Muscle layer of duodenum (tissue), 2 donors: ENCODE results near the gene SDE2.
"Not testable (repeated sequence)": the region's sequence is repeated elsewhere in the genome, so short reads cannot be mapped to it uniquely, and the experiment has no call there.

Experiments
- H3K27ac ChIP-seq: one replicate; pipeline ENCODE4 v1.7.0; 2013; ENCODE audit warnings: mild to moderate bottlenecking, low read length
- H3K27me3 ChIP-seq: one replicate; pipeline ENCODE4 v1.7.0; 2013; ENCODE audit warnings: low read depth, mild to moderate bottlenecking, control low read depth, low read length
- H3K36me3 ChIP-seq, 2 donors: one replicate each; pipeline ENCODE4 v1.7.0; 2013; ENCODE audit warnings: low read length in 2 of 2, control low read depth in 1 of 2, mild to moderate bottlenecking in 1 of 2; ENCODE audit not compliant: insufficient read depth in 2 of 2, control insufficient read depth in 1 of 2
- H3K4me1 ChIP-seq, 2 donors: one replicate each; pipeline ENCODE4 v1.7.0; 2013; ENCODE audit warnings: low read length in 2 of 2, mild to moderate bottlenecking in 2 of 2, control low read depth in 1 of 2, moderate library complexity in 1 of 2; ENCODE audit not compliant: insufficient read depth in 2 of 2, control insufficient read depth in 1 of 2
- H3K4me3 ChIP-seq, 2 donors: one replicate each; pipeline ENCODE4 v1.7.0; 2013; ENCODE audit warnings: low read length in 2 of 2, low read depth in 1 of 2, mild to moderate bottlenecking in 1 of 2
- H3K9me3 ChIP-seq, 2 donors: one replicate each; pipeline ENCODE4 v1.7.0; 2013; ENCODE audit warnings: low read length in 2 of 2, control low read depth in 1 of 2, mild to moderate bottlenecking in 1 of 2; ENCODE audit not compliant: control insufficient read depth in 1 of 2
- donor health status: healthy.

SDE2 gene

DNA sequence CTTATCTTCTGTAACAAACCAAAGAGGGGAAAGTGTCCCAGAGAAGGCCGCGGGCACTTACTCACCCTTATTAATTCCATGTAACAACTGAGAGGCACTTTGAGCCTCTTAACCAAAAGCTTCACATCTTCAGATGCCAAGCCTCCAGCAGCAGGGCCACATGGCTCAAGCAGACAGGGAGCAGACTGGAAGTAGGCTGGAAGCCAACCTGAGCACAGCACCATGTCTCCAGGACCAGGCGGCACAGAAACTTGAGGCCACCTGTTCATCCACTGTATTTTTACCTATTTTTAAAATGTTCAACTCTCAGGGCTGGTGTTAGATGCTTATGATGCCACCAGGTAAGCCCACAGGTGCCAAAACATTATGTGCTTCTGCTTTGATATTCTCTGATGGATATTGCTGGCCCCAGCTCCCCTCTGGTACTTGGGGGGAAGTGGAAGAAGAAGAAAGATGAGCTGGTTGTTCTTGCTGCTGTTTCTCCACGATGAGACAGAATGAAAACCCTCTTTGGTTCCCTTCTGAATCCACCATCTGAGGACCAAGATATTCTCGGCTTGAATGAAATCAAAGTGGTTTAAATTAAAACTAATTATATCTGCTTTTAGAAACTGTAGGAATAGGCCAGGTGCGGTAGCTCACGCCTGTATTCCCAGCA, 30.6 kb upstream of the SDE2 start:
- Histone ChIP-seq H3K4me3 (no peak overlapping the region), H3K4me1 (no peaks in the 10 kb centered on the region), H3K36me3 (no peaks in the 10 kb centered on the region), H3K27ac (peak overlapping the region; percentile 75), H3K27me3 (no peaks in the 10 kb centered on the region), H3K9me3 (no peaks in the 10 kb centered on the region)

DNA sequence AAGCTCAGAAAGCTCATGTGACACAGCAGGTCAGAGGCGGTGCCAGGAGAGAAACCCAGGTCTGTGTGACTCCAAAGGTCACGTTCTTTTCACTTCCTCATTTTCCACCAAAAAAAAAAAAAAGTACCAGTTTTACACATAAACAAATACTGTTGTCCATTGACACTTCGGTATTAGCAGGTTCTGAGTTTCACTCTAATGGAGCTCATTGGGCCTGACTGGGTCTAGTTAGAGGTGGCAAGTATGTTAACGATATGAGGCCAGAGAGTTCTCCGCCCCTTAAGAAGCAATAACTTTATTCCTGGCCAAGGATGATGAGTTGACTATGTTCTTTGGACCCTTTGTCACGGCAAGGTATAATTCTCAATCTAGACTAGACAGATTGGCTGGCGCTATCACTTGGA, 30.0 kb upstream of the SDE2 start:
- Histone ChIP-seq H3K9me3 (no peaks in the 10 kb centered on the region), H3K4me3 (no peak overlapping the region), H3K27ac (peak overlapping the region; percentile 75), H3K36me3 (no peaks in the 10 kb centered on the region), H3K4me1 (no peaks in the 10 kb centered on the region), H3K27me3 (no peaks in the 10 kb centered on the region)

DNA sequence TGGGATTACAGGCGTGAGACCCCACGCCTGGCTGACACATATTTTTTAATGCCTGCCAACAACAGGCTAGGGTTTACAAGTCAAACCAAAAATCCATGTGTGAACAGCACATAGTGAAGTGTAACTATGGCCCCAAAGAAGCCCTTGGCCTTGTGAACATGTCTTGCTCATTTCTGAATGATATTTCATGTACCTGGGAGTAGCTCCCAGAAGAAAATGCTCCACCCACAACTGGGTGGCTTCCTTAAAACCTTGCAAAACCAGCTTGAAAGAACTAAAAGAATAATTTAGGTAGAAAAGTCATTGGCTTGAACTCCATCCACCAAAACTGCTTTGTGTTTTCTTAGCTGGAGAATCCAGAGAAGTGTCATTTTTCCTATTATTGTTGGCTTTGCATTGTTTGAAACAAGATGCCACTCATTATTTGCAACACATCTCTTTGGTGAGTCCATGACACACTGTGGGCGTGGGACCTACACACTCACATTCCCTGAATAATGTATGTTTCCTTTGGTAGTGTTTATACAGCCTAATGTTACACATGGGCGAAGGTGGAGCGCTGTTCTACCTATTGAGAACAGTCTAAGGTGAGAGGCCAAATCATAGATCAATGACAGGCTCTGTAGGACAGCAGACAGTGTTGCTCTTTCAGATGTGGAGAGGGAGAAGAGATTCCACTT, 28.5 kb upstream of the SDE2 start:
- Histone ChIP-seq H3K4me1 (no peaks in the 10 kb centered on the region), H3K9me3 (no peaks in the 10 kb centered on the region), H3K27me3 (no peaks in the 10 kb centered on the region), H3K36me3 (no peaks in the 10 kb centered on the region), H3K27ac (peak overlapping the region; percentile 75), H3K4me3 (no peak overlapping the region)

DNA sequence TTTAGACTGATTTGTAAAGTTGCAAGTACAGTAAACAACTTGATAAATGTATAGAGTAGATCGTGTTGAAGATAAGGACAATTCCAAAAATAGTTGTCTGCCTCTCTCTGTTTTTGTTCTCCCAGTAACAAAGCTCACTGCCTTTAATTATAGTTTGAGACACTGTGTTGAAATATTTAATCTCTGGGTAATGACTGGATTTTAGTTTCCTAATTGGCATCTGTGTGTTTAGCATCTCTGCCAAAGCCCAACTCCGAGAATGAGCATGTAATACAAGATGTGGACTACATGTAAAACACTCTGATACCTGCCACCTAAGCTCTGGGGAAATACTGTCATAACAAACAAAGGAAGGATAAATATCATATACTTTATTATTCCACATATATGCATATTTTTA, 27.7 kb upstream of the SDE2 start:
- Histone ChIP-seq H3K27ac (no peak overlapping the region), H3K4me3 (no peak overlapping the region), H3K4me1 (no peaks in the 10 kb centered on the region), H3K27me3 (no peaks in the 10 kb centered on the region), H3K36me3 (no peaks in the 10 kb centered on the region), H3K9me3 (no peaks in the 10 kb centered on the region)

DNA sequence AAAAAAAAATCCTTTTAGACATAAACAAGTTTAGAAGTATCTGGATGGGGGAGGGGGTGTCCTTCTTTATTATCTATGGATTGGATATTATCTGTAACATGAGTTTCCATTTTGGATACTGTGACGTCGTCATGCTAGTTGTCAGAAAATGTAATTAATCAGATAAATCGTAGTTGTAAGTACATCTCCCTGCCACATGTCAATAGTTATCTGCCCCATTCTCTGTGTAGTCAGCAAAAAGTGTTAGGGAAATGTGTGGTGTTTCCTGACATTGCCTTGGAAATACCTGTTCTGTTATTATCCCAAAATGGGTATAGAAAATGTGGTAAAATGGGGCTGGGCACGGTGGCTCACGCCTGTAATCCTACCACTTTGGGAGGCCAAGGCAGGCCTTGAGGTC, 24.6 kb upstream of the SDE2 start:
- H3K4me3 ChIP-seq: no peak overlapping the region
- H3K36me3 ChIP-seq: no peaks in the 10 kb centered on the region
- H3K9me3 ChIP-seq: no peaks in the 10 kb centered on the region
- no peaks in the 10 kb centered on the region for H3K4me1 ChIP-seq
- H3K27ac ChIP-seq: no peak overlapping the region
- no peaks in the 10 kb centered on the region for H3K27me3 ChIP-seq

DNA sequence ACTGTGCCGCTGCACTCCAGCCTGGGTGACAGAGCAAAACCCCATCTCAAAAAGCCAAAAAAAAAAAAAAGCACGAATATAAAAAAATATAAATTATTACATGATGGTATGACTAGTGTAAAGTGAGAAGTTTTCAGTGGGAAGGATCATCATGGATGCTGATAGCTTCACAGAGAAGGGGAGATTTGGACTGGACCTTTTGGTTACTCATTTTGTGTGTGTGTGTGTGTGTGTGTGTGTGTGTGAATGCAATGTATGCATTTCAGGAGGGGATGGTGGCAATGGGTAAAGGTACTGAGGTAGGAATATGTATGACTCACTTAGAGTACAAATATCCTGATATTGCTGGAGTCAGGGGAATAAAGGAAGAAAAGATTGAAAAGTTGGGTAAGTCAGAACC, 22.7 kb upstream of the SDE2 start:
- Histone ChIP-seq H3K36me3 (no peaks in the 10 kb centered on the region), H3K27ac (no peak overlapping the region), H3K9me3 (no peaks in the 10 kb centered on the region), H3K27me3 (no peaks in the 10 kb centered on the region), H3K4me3 (no peak overlapping the region), H3K4me1 (no peaks in the 10 kb centered on the region)

DNA sequence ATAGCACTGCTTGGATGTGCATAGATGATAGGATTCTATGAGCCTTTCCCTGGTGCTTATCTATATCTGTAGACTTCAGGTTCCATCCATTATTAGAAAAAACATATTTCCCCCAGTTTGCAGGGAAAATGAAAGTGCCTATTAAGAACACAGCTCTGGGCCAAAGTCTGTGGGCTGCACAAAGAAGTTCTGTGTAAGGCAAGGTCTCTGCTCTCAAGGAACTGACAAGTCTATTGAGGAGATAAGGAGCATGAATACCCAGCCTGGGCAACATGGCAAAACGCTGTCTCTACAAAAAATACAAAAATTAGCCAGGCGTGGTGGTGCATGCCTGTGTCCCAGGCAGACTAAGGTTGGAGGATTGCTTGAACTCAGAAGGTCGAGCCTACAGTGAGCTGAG, 22.3 kb upstream of the SDE2 start:
- H3K4me1 ChIP-seq: no peaks in the 10 kb centered on the region
- H3K36me3 ChIP-seq: no peaks in the 10 kb centered on the region
- no peak overlapping the region for H3K27ac ChIP-seq
- no peaks in the 10 kb centered on the region for H3K27me3 ChIP-seq
- H3K4me3 ChIP-seq: no peak overlapping the region
- no peaks in the 10 kb centered on the region for H3K9me3 ChIP-seq

DNA sequence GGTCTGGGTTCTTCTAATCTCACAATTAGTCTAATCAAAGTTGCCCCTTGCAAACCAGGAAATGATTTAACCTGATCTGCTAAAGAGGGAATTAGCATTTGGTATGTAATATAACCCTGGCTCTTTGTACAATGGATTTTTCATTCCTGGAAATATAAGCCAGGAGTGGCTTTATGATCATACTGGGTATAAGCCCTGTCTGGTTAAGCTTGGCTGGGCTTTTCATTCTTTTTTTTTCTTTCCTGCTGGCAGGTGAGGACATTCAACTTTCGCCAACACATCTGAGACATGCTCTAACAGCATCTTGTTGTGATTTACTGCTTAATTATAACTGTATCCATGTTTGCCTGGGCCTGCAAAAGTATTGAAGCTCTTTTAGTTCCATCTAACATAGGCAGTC, 20.4 kb upstream of the SDE2 start:
- Histone ChIP-seq H3K27ac (no peak overlapping the region), H3K27me3 (no peaks in the 10 kb centered on the region), H3K36me3 (no peaks in the 10 kb centered on the region), H3K4me1 (no peaks in the 10 kb centered on the region), H3K4me3 (no peak overlapping the region), H3K9me3 (no peaks in the 10 kb centered on the region)

DNA sequence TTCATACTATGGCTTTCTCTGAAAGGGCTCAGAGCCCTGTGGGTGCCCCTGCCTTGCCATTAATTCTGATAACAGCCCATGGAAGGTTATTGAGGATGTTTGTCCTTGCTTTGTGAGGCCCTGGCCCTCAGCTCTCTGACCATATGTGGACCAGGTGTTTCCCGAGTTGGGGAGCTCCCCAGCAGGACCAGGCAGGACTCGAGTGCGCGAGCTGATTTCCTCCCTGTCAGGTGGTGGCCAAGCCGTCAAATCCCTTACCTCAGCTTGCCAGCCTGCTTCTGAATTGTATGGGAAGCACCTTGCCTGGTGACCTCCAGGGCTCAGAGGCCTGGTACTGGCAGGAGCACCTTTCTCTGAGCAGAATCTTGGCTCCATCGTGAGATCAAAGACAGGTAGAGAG, 17.9 kb upstream of the SDE2 start:
- no peaks in the 10 kb centered on the region for H3K9me3 ChIP-seq
- no peaks in the 10 kb centered on the region for H3K36me3 ChIP-seq

DNA sequence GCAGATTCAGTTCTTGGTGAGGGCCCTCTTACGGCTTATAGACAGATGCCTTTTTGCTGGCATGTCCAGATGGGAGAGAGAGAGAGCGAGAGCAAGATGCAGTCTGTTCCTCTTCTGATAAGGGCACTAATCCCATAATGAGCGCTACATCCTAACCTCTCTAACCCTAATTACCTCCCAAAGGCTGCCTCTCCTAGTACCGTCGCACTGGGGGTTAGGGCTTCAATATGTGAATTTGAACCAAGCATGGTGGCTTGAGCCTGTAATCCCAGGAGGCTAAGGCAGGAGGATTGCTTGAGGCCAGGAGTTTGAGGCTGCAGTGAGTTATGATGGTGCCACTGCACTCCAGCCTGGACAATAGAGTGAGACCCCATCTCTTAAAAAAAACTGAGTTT, 10.5 kb upstream of the SDE2 start:
- Histone ChIP-seq H3K36me3 (no peaks in the 10 kb centered on the region), H3K27ac (no peak overlapping the region), H3K4me1 (no peaks in the 10 kb centered on the region), H3K27me3 (no peaks in the 10 kb centered on the region), H3K4me3 (no peak overlapping the region), H3K9me3 (no peaks in the 10 kb centered on the region)

More for the DNA sequence above, 17.9 kb upstream of the SDE2 start:
- H3K4me1 ChIP-seq: no peaks in the 10 kb centered on the region
- no peak overlapping the region for H3K27ac ChIP-seq
- no peak overlapping the region for H3K4me3 ChIP-seq
- no peaks in the 10 kb centered on the region for H3K27me3 ChIP-seq

DNA sequence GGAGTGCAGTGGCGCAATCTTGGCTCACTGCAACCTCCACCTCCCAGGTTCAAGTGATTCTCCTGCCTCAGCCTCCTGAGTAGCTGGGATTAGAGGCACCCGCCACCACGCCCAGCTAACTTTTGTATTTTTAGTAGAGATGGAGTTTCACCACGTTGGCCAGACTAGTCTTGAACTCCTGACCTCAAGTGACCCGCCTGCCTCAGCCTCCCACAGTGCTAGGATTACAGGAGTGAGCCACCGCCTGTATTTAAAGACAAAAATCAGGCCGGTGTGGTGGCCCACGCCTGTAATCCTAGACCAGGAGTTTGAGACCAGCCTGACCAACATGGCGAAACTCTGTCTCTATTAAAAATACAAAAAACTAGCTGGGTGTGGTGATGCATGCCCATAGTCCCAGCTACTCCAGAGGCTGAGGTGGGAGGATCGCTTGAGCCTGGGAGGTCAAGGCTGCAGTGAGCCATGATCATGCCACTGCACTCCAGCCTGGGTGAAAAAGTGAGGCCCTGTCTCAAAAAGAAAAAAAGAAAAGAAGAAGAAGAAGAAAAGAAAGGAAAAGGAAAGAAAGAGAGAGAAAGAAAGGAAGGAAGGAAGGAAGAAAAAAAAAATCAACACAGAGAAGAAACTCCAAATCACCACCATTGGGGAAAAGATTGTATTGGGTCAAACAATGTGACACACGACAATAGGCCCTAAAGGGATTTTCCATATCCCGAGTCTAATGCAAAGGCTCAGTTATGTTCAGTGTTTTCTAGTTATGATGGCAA, 8.2 kb upstream of the SDE2 start:
- H3K9me3 ChIP-seq, H3K36me3 ChIP-seq, H3K27me3 ChIP-seq, H3K4me1 ChIP-seq, H3K27ac ChIP-seq, H3K4me3 ChIP-seq: not testable (repeated sequence)
